ENCODE data around the gene CNR2.
"Not testable (repeated sequence)": the region's sequence is repeated elsewhere in the genome, so short reads cannot be mapped to it uniquely, and the experiment has no call there.

Gene CNR2

GRCh38 chr1:23916209-23917131 is 3.3 kb upstream of the CNR2 start:
- peak; percentile 25 for DNase-seq

GRCh38 chr1:23915466-23915865 is 2.3 kb upstream of the CNR2 start:
- DNase-seq = no peak

GRCh38 chr1:23914921-23915320 is 1.8 kb upstream of the CNR2 start:
- DNase-seq = no peak

GRCh38 chr1:23911921-23912320 is 1.2 kb downstream of the CNR2 start:
- DNase-seq = no peak

GRCh38 chr1:23910553-23911246 is 2.5 kb downstream of the CNR2 start:
- DNase-seq = no peak

- no peak for DNase-seq
Measured at GRCh38 chr1:23910144-23910543, 3.0 kb downstream of the CNR2 start.

- DNase-seq = no peak
Measured at GRCh38 chr1:23909412-23909811, 3.8 kb downstream of the CNR2 start.

GRCh38 chr1:23908453-23909341 is 4.5 kb downstream of the CNR2 start:
- no peak for DNase-seq

GRCh38 chr1:23906731-23907130 is 6.4 kb downstream of the CNR2 start:
- no peak for DNase-seq

GRCh38 chr1:23905461-23906025 is 7.6 kb downstream of the CNR2 start:
- no peak for DNase-seq

- no peak for DNase-seq
Measured at GRCh38 chr1:23904748-23905357, 8.3 kb downstream of the CNR2 start.

- no peak for DNase-seq
Measured at GRCh38 chr1:23903754-23904153, 9.4 kb downstream of the CNR2 start.

- DNase-seq = no peak
Measured at GRCh38 chr1:23902321-23903278, 10.6 kb downstream of the CNR2 start.

- DNase-seq = not testable (repeated sequence)
Measured at GRCh38 chr1:23900017-23900416, 13.1 kb downstream of the CNR2 start.

GRCh38 chr1:23899070-23899469 is 14.1 kb downstream of the CNR2 start:
- DNase-seq = no peak

- DNase-seq = no peak
Measured at GRCh38 chr1:23897083-23897482, 16.1 kb downstream of the CNR2 start.

- DNase-seq = no peak
Measured at GRCh38 chr1:23896491-23896890, 16.7 kb downstream of the CNR2 start.

- no peak for DNase-seq
Measured at GRCh38 chr1:23895993-23896392, 17.2 kb downstream of the CNR2 start.

GRCh38 chr1:23895082-23895481 is 18.1 kb downstream of the CNR2 start:
- DNase-seq = no peak

GRCh38 chr1:23889074-23889473 is 24.1 kb downstream of the CNR2 start:
- no peak for DNase-seq

- DNase-seq = no peak
Measured at GRCh38 chr1:23885222-23885621, 27.9 kb downstream of the CNR2 start.
